Measurements from ENCODE around the gene YWHAH.

YWHAH gene

DNA sequence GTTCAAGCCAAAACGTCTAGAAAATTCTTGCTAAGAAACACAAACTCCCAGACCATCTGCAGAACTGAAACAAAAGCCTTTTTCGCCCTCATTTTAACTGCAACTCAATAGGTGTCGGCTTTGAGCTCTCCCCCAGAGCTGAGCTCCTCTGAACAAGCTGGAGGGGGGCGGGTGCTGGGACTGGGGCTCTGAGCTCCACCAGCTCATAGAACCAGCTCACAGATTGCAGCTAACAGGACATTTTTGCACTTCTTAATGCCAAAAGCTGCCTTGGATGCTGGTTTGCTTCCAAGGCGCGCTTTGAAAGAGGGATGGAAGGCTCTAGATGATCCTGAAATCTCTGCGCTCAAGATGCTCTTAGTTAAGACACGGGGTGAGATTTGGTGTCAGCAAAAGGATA, 6.0 kb upstream of the YWHAH start:
- H3K4me3 ChIP-seq (ENCODE audit: low read length): no peak overlapping the region
- no peak for DNase-seq (ENCODE audit: low read depth)
- TF ChIP-seq, protein P1, sequence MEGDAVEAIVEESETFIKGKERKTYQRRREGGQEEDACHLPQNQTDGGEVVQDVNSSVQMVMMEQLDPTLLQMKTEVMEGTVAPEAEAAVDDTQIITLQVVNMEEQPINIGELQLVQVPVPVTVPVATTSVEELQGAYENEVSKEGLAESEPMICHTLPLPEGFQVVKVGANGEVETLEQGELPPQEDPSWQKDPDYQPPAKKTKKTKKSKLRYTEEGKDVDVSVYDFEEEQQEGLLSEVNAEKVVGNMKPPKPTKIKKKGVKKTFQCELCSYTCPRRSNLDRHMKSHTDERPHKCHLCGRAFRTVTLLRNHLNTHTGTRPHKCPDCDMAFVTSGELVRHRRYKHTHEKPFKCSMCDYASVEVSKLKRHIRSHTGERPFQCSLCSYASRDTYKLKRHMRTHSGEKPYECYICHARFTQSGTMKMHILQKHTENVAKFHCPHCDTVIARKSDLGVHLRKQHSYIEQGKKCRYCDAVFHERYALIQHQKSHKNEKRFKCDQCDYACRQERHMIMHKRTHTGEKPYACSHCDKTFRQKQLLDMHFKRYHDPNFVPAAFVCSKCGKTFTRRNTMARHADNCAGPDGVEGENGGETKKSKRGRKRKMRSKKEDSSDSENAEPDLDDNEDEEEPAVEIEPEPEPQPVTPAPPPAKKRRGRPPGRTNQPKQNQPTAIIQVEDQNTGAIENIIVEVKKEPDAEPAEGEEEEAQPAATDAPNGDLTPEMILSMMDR (conservative IDR thresholded peaks at IDR 0.05; ENCODE audit: low read depth, low read length): no peak

DNA sequence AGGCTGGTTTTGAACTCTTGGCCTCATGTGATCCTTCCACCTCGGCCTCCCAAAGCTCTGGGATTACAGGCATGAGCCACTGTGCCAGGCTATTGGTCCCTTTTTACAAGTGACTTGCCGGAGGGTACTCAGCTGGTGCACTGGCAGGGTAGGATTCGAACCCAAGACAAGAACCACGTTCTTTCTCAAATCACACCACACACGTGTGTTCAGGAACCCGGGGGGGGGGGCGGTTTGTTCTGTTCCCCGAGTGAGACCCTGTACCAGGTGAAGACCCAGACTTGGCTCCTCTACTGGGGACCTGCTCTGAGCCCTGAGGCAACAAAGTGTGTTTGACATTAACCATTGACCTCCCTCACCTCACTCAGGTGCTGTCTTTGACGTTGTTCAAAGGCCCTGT, 3.8 kb upstream of the YWHAH start:
- DNase-seq (ENCODE audit: low read depth): no peak
- TF ChIP-seq, protein P1 (conservative IDR thresholded peaks at IDR 0.05; ENCODE audit: low read depth, low read length): no peak
- no peak overlapping the region for H3K4me3 ChIP-seq (ENCODE audit: low read length)

DNA sequence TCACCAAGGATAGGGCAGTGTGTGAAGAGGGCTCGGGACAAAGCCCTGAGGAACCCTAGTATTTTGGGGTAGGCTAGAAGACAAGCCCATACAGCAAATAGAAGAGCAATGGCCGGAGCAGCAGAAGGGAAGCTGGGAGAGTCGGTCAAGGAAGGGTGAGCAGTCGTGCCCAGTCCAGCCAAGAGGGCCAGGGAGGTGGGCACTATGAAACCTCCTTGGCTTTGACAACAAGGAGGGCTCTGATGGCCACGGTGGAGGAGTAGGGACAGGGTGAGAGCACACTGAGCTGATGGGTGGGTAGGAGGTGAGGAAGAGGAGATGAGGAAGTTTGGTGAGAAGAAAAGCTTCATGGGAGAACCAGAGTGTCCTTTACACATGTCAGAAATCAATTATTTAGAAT, 2.2 kb upstream of the YWHAH start:
- no peak for DNase-seq (ENCODE audit: low read depth)
- TF ChIP-seq, protein P1 (conservative IDR thresholded peaks at IDR 0.05; ENCODE audit: low read depth, low read length): no peak
- no peak overlapping the region for H3K4me3 ChIP-seq (ENCODE audit: low read length)

DNA sequence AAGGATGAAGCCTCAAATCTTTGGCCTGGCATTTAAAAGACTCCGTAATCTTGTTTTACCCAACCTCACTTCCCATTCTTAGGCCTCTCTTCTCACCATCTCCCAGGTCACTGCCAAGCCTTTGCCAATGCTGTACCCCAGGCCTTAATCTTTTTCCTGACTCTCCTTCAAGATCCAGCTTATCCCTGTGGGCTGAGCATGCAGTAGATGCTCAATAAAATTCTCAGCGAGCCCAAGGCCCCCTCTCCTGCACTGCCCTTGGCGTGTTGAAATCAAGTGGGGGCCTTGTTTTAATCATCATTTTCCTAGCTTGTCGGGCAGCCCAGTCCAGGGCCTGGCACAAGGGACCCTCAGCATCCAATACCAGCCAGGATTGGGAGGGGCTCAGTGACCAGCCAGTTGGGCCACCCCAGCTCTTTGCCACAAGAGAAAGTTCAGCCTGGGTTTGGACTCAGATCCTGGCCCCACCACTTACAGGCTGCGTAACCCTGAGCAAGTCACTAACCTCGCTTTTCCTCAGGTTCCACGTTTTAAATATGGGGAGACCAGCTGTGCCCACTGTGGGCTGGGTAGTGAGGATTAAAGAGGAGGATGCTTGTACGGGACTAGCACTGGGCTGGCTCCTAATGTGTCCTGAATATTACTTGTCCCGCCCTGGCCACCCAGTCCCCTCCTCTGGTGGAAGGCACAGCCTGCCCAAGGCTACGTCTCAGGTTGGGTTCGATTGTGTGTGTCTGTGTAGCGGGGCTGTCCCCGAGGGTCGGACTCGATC, 943 bp upstream of the YWHAH start:
- DNase-seq (ENCODE audit: low read depth): no peak
- TF ChIP-seq, protein P1 (conservative IDR thresholded peaks at IDR 0.05; ENCODE audit: low read depth, low read length): no peak
- peak overlapping the region; percentile 62 for H3K4me3 ChIP-seq (ENCODE audit: low read length)

DNA sequence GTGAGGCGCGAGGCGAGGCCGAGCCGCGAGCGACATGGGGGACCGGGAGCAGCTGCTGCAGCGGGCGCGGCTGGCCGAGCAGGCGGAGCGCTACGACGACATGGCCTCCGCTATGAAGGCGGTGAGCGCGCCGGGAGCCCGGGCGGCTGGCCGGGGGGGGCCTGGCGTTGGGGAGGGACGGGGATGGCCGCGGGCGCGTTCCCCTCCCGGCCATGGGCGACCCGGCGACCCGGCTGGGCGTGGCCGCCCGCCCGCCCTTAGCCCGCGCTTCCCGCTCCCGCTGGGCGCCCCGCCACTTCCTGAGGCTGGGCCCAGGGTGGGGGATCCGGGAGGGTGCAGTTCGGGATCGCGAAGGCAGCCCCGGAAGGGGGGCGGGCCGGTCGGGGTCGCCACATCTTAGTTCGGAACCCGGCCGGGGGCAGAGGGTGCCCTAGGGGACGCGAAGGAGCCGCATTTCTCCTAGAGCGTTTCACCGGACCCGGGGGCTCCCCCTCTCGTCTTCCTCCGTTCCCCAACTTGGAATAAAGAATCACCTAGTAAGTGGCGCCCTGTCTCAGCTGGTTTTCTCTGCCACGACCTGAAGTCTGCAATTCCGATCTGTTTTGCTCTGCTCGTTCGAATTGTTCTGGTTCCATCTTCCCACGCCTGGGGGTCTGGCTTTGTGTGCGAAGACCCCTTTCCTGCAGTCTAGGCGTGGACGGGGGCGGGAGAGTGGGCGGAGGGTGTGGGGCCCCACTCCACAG, 536 bp downstream of the YWHAH start:
- no peak for DNase-seq (ENCODE audit: low read depth)
- peak overlapping the region; percentile 87 for H3K4me3 ChIP-seq (ENCODE audit: low read length)
- TF ChIP-seq, protein P1 (conservative IDR thresholded peaks at IDR 0.05; ENCODE audit: low read depth, low read length): no peak

DNA sequence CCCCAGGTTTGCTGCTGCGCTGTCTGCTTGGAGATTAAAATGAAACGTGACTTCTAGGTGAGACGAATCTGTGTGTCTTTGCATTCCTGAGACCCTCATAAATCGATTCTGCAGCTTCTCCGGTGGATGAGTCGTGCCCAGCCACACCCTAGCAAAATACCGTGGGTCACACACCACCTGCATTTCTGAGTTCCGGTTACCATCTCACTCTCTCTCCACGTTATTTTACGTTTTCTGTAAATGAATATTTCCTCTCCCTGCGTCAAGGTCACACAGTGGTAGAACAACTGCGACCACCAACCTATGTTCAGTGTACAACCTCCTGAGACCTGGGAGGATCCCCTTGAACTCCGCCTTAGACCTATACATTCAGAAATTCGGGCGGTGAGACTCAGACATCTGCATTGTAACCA, 1.1 kb downstream of the YWHAH start:
- H3K4me3 ChIP-seq (ENCODE audit: low read length): peak overlapping the region; percentile 87
- TF ChIP-seq, protein P1 (conservative IDR thresholded peaks at IDR 0.05; ENCODE audit: low read depth, low read length): no peak
- DNase-seq (ENCODE audit: low read depth): no peak
